Activated CD4-positive, CD25-positive, alpha-beta regulatory T cell treated with anti-CD3 and anti-CD28 coated beads, Interleukin-2, amount 50 U/mL, for 24 hours (primary cell): ENCODE measurements around the gene ADARB2.

ENCODE experiments used
- ATAC-seq, 2 donors: fragments of 150-1000 bp; cut with Tn5 transposase; one replicate each; pipeline ENCODE4 v1.10.0; 2021; ENCODE audit warnings: mild to moderate bottlenecking in 1 of 2, moderate library complexity in 1 of 2

Gene ADARB2

DNA sequence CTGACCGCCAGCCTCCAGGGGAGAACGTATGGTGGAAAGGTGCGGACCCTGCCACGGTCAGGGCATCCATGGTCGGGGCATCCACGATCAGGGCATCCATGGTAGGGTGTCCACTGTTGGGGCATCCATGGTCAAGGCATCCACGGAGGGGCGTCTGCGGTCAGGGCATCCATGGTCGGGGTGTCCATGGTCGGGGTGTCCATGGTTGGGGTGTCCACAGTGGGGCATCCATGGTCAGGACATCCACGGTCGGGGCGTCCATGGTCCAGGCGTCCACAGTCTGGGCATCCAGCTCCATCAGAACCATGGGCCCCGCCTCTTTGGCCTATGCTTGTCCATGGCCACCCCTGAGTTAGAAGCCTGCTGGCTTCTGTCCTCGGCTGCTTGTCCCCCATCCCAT is 148.1 kb downstream of the ADARB2 start:
- no peak for ATAC-seq

DNA sequence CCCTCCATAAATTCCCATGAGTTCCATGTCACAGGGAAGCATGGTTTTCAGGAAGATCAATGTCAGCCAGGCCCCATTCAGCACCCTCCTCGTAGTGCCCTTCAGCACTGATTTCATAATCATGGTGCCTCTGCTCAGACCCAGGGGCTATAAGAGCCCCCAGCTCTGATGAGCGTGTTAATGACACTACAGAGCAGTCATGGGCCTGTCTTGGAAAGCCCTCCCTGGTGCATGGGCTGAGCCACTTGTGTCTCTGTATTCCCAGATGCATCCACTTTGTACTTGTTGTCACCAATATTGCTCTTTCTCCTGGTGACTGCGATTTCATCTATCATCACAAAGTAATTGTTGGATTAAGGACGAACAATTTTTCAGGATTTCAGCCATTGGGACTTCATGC is 154.6 kb downstream of the ADARB2 start:
- ATAC-seq, result no peak

DNA sequence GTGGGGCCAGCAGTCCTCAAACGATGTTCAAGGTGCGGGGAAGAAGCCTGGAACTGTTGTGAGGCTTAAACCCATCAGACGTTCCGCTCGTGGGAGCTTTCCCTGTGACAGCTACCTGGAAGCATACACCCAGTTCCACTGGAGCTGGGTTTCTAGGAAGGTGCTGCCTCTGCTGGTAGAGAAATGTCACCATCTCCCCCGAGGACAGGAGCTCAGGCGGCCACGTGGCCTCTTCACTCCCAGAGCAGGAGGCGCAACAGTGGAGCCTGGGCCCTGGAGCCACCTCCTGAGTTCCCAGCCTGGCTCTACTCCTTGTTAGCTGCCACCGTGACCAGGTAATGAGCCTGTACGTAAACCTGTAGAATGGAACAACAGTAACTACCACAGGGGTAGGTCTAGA is 156.1 kb downstream of the ADARB2 start:
- ATAC-seq, result no peak

DNA sequence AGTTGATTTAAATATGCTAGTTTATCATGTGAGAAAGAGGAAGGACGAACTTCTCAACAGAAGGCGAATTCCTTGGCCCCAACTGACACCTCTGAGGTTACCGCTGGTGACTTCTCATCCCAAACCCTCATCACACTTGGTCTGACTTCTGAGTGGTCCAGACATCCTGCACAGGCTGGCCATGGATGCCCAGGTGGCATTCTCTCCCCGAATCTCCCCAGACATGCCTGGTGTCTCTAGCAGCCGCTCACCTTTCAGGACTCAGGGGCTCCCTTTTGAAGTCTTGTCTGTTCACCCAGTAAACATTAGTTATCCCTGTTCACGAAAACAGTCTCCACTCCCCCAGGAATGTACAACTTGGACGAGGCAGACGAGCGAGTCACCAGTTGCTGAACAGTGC is 157.7 kb downstream of the ADARB2 start:
- no peak for ATAC-seq

DNA sequence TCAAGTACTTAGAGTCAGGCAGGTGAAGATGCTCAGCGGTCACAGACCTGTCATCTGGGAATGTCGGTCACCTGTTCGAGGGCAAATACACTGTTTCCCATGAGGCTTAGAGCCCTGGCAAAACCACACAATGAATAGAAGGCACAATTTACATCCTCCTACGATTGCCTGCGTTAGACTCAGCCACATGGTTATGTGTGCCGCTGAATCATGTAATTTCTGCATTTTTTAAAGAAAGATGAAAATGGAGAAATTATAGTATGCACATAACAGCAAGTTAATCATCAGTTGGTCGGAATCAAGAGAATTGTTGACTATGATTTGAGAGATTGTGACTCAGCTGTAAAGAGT is 158.2 kb downstream of the ADARB2 start:
- no peak for ATAC-seq

DNA sequence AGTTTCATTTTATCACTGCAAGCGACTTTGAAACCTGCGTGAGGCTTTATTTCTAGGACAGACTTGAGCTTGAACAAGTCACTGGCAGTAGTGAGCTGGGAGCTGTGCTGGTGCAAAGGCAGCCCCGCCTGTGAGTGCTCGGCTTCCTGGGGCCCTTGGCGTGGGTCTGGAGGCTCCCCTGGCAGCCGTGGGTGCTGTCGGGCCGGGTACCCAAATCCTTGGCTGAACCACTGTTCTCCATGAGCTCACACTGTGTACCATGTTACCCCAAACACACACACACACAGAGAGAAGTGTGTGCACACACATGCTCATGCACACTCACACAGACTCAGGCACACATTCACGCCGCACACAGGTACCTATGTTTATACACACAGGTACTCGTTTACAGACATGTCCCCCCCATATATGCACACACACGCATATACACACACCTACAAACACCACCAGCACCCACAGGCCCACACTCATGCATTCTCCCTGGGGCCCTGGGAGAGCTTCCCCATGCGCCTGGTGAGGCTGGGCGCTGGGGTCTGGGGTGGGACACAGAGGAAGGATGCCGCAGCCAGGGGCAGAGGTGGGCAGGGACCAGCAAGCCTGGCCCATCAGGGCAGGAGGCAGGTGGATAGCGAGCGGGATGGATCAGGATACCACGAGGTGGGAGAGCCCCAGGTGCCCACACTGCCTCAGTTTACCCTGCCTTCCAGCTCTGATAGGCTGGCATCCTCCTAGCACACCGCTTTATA is 158.8 kb downstream of the ADARB2 start:
- ATAC-seq, result no peak

DNA sequence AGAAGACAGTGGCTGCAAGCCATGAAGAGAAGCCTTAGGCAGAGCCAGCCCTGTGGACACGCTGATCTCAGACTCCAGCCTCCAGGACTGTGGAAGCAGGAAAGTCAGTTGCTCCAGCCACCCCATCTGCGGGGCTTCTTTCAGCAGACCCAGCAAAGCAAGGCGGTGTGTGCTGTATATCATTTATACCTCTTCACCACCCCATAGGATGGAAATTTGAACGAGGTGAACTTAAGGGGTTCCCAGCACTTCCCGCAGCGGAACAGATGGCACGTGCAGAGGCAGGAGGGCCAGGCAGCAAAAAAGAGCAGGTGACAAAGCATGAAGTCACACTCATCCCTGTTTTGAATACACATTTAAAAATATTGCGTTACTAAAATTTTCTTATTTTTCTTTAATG is 159.4 kb downstream of the ADARB2 start:
- no peak for ATAC-seq

DNA sequence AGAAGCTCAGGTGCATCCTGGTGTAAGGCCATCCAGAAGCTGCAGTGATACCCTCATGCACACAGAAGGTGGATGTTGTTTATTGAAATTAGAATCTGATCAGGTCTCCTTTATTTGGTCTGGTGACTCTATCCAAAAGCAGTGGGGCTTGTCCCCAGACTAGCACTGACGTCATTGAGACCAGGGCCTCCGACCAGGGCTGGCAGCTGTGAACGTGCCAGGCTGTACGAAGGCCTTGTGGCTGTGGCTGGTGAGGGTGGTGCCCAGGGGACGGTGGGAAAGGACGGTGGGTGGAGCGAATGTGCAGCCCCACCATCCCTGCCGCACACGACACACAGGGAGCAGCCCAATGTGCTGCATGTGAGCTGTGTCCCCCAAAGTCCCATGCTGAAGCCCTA is 160.0 kb downstream of the ADARB2 start:
- no peak for ATAC-seq

DNA sequence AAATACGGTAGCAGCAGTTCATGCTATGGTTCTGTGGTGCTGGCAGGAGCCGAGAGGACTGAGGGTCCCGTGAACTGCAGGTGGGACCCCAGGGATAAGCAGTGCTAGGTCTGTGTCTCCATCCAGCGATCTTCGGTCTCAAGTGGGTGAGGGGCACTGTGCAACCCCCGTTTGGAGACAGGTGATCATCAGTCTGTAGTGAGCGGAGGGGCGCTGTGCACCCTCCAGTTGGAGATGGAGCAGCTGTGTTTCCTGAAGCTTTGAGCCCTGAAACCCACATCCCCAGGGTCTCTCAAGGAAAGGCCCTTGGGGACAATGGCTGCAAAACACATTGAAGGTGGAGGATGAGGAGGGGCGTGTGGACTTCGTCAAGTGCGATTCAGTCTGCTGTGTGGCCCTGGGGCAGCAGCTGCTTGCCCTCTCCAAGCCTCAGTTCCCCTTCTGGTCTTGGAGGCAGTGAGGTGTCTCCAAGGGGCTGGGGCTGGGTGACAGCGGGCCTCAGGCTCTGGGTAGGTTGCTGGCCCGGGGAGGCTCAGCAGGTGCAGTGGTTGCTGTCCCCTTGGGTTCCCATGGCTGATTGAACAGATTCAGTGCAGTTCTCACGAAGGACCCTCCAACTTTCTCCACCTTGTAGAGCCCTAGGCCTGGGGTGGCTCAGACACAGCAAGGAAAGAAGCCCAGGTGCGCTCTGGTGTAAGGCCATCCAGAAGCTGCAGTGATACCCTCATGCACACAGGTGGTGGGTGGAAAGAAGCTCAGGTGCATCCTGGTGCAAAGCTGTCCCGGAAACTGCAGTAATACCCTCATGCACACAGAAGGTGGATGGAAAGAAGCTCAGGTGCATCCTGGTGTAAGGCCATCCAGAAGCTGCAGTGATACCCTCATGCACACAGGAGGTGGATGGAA is 160.6 kb downstream of the ADARB2 start:
- ATAC-seq, result no peak

DNA sequence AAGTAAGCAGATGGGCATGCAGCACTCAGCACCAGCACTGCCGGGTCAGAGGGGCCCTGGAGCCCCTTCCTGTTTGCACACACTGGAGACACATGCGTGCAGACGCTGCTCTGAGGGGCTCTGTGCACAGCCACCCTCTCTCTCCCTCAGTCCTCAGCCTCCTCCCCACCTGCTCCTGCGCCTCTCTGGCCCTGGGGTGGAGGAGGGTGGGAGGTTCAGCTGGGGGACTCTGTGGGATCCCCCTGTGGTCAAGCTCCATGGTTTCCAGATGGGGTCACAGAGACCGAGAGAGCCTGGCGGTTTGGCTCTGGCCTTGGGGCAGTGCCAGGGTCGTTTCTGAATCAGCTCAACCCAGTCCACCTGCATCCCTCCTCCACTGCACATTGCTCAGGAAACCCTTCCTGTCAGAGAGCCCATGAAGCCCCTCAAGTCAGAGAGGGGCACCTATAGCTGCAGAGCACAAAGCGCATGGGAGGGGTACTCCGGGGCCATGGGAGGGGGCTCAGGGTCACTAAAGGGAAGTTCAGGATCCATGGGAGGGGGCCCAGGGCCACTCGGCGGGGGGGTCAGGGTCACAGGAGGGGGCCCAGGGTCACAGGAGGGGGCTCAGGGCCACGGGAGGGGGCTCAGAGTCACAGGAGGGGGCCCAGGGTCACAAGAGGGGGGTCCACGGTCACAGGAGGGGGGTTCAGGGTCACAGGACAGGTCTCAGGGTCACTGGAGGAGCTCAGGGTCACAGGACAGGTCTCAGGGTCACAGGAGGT is 161.7 kb downstream of the ADARB2 start:
- ATAC-seq, result no peak

DNA sequence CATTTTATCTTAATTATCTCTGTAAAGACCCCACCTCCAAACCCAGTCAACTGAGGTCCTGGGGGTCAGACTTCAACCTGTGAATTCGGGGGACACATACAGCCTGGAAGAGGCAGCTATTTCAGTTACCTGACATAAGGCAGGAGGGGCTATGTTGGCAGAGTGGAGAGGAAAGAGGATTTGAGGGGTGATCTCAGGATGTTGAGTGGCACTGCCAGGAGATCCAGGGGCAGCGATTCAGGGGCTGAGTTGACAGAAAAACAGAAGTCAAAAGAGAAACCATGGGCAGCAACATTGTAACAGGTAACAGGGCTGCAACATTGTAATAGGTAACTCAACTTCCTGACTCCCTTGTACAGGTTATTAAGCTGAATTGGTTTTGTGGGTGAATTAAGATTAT is 162.6 kb downstream of the ADARB2 start:
- ATAC-seq, result no peak

DNA sequence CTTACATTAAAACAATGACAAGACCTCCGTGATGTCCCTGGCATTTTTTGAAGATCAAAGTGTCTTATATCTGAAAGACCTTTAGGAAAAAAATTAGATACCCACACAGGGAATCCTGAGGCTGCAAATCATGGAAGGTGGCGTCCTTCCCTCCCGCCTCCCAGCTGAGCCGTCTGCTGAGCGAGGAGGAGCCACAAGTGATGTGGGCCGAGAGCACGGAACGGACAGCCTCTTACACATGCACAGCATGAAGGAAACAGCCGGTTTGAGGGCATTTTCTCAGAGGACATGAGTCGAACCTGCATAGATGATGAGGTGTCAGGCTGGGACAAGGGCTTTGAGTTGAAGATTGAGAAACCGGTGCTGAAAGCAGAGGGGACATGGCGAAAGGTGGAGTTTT is 163.3 kb downstream of the ADARB2 start:
- no peak for ATAC-seq

DNA sequence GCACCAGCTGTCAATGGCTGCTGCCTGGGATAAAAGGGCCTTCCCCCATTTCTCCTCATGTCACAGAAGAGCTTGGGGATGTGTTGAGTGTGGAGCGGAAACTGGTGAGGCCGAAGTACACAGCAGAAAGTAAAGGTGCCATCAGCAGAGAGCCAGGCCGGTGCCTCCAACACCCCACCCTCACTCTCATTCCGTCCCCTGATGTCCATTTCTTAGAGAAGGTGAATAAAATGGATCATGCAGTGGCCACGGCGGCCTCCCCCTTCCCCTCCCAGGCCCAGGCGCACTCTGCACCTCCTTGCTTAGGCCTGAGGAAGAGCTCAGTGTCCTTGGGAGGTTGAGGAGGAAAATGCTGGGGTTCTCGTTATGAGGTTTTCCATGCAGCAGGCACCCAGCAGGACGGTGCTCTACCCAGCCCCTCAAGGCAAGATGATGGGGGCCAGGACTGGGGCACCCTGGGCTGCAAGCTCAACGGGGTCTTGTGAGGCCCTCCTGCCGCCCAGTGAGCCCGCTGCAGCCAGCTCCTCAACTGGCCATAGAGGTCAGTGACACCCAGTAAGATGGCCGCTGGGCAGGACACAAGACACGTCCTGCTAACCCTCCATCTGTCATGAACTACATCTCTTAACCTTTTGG is 163.9 kb downstream of the ADARB2 start:
- ATAC-seq, result no peak

DNA sequence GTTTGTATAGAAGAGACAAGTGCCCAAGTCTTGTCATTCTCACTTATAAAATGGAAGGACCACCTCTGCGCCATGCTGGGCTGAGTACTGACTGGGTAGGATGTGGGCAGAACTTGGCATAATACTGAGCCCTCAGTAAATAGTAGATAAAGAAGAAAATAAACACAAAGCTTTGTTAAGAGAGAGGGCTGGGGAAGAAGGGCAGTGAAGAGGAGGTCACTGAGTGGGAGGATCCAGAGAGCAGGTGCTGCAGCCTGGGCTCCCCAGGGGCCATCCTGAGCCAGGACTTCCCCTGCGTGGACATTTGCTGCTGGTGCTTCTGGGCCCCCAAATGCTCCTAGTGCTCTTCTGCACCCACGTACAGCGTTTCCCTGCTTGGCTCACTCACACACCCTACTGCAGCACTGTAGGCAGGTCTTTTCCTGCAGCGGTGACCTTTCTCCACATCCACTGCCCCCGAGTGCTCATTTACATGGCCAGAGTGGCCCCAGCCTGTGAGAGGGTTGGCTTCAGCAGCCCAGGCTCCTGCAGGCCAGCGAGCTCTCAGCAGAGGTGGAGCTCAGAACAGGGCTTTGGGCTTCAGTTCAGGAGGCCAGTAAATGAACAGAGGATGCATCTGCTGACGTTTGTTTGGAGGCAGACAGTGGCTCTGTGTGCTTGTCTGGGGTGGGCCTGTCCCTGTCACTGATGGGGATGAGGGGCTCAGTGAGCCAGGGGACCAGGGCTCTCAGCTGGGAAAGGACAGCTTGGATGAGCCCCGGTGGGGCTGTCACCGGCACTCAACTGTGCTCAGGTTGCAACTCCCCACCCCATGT is 164.6 kb downstream of the ADARB2 start:
- no peak for ATAC-seq

DNA sequence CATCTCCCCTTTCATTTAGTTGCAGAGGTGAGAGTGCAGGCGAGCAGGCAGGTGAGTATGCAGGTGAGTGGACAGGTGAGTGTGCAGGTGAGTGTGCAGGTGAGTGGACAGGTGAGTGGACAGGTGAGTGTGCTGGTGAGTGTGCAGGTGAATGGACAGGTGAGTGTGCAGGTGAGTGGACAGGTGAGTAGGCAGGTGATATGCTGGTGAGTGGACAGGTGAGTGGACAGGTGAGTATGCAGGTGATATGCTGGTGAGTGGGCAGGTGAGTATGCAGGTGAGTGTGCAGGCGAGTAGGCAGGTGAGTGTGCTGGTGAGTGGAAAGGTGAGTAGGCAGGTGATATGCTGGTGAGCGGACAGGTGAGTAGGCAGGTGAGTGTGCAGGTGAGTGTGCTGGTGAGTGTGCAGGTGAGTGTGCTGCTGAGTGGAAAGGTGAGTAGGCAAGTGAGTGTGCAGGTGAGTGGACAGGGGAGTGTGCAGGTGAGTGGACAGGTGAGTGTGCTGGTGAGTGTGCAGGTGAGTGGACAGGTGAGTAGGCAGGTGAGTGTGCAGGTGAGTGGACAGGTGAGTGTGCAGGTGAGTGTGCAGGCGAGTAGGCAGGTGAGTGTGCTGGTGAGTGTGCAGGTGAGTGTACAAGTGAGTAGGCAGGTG is 165.6 kb downstream of the ADARB2 start:
- ATAC-seq, result no peak

DNA sequence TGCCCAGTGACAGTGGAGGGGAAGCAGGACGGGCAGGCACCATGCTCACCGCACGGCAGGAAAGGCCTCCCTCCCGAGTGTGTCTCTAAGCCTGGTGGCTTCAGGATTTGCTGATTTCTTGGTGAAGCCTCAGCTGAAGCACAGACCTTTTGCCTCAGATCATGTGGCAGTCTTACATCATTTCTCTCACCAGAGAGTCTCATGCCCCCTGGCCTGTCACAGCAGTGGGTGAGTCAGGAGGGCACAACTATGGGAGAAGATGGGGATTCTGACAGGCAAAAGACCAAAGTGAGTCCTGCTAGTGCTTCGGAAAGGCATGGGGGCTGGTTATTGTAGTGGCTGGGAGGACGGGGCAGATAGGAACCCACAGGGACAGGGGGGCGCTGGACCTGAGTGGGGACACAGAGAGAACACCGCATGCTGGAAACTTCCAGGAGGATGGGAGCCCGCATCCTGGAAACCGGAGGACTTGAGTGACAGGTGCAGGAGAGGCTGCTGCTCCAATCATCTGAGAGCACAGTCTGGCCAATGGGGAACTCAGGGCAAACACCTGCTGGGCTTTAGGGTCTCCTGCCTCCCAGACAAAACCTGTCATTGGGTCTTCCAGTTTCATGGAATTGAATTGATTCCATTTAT is 166.8 kb downstream of the ADARB2 start:
- ATAC-seq, result no peak

DNA sequence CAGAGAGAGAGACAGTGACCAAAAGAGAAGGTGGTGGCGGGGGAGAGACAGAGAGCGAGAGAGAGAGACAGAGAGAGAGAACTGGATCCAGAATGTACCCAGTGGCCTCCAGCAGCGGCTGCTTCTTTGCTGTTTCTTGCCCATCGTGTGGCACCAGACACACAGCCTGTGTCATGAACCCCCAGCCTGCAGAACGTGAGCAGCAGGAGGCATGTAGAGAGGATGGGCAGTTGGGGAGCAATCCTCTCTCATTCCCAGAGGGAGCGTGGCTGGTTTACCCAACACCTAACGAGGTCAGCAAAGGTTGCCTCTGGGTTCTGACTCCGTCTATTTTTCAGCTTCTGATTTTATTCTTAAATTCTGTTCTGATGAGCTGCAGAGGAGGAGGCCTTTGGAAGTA is 168.1 kb downstream of the ADARB2 start:
- ATAC-seq, result no peak

DNA sequence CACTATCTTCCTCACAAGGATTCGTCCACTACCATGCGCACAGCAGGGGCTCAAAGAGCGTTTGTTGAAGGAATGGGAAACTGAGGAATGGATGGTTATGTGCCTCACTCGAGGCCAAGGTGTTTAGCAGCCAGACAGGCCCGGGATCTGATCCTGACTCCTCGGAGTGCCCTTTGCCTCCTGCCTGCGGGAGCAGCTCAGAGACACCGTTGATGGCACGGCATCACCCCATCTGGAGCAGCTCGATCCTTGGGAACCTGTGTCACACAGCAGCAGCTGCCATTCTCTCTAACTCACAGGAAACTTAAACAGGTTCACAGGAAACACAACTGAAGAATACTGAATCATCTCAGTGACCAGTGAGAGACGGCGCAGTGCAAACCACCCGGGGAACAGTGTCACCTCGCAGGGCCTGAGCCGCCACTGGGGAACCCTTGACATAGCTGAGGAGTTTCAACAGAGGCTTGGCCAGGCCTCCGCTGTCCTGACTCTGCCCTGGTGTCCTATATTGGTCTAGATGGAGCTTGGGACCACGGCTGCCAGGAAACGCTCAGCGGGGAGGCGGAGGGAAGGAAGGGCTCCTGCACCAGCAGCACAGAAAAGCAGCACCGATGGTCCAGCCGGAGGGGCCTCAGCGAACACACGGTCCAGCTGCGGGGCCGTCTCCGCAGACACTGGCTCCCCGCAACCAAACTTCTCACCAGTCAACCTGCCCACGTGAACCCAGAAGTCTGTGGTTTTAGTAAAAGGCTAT is 169.4 kb downstream of the ADARB2 start:
- no peak for ATAC-seq

DNA sequence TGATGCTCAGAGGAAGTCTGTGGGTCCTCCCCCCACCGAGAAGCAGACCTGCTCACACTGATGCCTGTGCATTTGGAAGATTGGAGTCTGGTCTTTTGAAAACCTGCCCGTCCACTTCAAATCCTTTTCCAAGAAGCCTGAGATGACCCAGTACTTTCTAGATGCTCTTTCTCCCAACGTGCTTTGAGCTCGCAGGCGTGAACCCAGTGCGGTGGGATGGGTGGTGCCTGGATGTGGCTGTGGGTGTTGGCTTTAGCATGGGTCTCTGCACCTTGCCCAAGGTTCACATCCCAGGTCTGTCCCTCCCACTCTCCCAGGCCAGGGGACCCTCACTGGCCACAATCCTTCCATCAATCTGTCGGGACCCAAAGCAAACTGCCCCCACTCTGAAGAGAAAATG is 170.2 kb downstream of the ADARB2 start:
- no peak for ATAC-seq

DNA sequence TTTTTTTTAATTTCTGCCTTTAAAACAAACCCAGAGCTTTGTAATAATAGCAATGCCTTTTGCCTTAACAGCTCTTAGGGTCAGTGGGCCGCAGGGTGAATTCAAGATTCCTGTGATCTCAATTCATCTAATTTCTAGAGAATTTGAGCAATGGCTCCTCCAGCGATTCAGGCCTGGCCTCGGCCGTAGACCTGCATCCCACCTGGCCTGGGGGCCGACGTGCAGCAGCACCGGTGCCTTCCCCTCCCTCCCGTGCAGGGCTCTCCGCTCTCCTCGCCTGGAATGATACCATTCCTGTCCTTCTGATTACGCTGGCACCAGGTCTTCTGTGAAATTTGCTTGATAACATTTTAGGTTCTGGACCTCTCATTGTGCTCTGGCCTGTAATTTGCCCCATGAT is 172.5 kb downstream of the ADARB2 start:
- ATAC-seq, result no peak
